ENCODE measurements around the gene CFAP20. TPM values are rescaled to one million over a fixed set of nuclear protein-coding genes. Genes with fewer than 3 reads are reported as not detected.

The CFAP20 gene
- total RNA-seq, 2 experiments from 2014 or later, result 250 to 261 TPM

DNA sequence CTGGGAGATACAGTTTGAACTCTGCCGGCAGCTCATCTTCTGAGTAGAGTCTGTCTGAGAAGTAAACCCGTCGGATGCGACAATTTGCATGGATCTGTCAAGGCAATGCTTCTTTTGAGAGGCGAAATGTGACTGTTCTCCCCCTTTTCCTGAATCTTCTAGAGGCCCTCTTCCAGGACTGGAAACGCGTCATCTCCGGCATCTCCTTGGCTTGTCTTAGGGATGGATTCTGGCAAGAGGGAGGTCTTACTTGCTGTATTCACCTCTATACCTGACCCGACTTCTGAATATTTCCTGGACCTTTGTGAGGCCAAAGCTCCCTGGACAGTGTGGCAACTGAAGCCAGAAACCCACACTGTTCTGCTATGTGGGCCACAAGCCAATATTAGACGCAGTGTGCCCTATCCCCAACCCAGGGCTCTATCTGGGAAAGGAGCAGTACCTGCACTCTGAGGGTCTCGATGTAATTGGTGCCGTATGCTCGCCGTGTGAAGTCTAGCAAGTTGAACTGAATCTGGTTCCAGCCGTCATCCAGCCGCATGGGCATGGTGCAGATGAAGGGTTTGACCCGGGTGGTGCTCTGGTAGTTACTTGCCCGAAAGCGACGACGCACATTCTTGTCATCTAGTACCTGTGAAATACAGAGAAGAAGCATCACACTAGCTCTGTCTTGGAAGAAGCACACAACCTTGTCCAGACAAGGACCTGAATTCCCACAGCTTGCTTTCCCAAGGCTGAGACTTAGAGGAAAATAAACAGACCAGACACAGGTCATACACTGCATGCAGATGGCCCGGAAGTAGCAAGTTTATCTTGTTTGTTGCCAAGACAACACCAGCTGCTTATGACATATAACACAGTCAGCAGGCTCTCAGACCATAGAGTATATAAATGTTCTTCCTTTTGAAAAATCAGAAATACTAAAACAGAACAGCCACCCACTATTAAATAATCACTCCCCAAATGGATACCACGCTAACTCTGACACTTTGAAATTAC, 14.1 kb downstream of the CFAP20 start:
- no peak overlapping the region for H3K27ac ChIP-seq (ENCODE audit: low read depth in 1 of 2, low read length in 2 of 2)
- no peak overlapping the region for H3K4me3 Mint-ChIP-seq
- H3K27ac Mint-ChIP-seq, result no peak overlapping the region
- H3K9me3 Mint-ChIP-seq, result no peaks in the 10 kb centered on the region
- H3K36me3 Mint-ChIP-seq (ENCODE audit: low read depth), result peaks cover 65% of the 10 kb centered on the region
- H3K27me3 ChIP-seq (ENCODE audit: control insufficient read depth in 1 of 2, insufficient read depth in 2 of 2, low read length in 2 of 2), result no peaks in the 10 kb centered on the region
- peaks cover 41% of the 10 kb centered on the region for H3K36me3 ChIP-seq (ENCODE audit: insufficient read depth, low read length)
- H3K4me3 ChIP-seq (ENCODE audit: low read length), result no peak overlapping the region
- H3K27me3 Mint-ChIP-seq, result no peaks in the 10 kb centered on the region
- TF ChIP-seq, protein P1, sequence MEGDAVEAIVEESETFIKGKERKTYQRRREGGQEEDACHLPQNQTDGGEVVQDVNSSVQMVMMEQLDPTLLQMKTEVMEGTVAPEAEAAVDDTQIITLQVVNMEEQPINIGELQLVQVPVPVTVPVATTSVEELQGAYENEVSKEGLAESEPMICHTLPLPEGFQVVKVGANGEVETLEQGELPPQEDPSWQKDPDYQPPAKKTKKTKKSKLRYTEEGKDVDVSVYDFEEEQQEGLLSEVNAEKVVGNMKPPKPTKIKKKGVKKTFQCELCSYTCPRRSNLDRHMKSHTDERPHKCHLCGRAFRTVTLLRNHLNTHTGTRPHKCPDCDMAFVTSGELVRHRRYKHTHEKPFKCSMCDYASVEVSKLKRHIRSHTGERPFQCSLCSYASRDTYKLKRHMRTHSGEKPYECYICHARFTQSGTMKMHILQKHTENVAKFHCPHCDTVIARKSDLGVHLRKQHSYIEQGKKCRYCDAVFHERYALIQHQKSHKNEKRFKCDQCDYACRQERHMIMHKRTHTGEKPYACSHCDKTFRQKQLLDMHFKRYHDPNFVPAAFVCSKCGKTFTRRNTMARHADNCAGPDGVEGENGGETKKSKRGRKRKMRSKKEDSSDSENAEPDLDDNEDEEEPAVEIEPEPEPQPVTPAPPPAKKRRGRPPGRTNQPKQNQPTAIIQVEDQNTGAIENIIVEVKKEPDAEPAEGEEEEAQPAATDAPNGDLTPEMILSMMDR (IDR thresholded peaks at IDR 0.05), result no peak
- ATAC-seq (ENCODE audit: poor library complexity), result no peak
- ChIA-PET CTCF (interaction anchor here (1.4 kb wide), 1 partner anchor 18 kb away, joined by 3 read pairs; no protein-coding TSS in a partner anchor), POLR2A (no interaction called here)
- H3K4me1 ChIP-seq (ENCODE audit: insufficient read depth, low read length), result peaks cover under 1% of the 10 kb centered on the region
- H3K4me1 Mint-ChIP-seq (ENCODE audit: low read depth), result peaks cover 15% of the 10 kb centered on the region
- DNase-seq, result no peak
- intact Hi-C loops (cut with DNase I, micrococcal nuclease), result no loop called here
- H3K9me3 ChIP-seq (ENCODE audit: control insufficient read depth in 1 of 2, insufficient read depth in 1 of 2, low read length in 2 of 2), result no peaks in the 10 kb centered on the region

GRCh38 chr16:58111302-58111627, 17.9 kb downstream of the CFAP20 start:
- Histone ChIP-seq H3K36me3 (ENCODE audit: insufficient read depth, low read length) (peaks cover 31% of the 10 kb centered on the region), H3K4me1 (ENCODE audit: insufficient read depth, low read length) (no peaks in the 10 kb centered on the region), H3K27me3 (ENCODE audit: control insufficient read depth in 1 of 2, insufficient read depth in 2 of 2, low read length in 2 of 2) (no peaks in the 10 kb centered on the region), H3K4me3 (ENCODE audit: low read length) (no peak overlapping the region), H3K9me3 (ENCODE audit: control insufficient read depth in 1 of 2, insufficient read depth in 1 of 2, low read length in 2 of 2) (no peaks in the 10 kb centered on the region), H3K27ac (ENCODE audit: low read depth in 1 of 2, low read length in 2 of 2) (no peak overlapping the region)
- H3K4me1 Mint-ChIP-seq (ENCODE audit: low read depth), result no peaks in the 10 kb centered on the region
- H3K36me3 Mint-ChIP-seq (ENCODE audit: low read depth), result peaks cover 44% of the 10 kb centered on the region
- H3K27ac Mint-ChIP-seq, result no peak overlapping the region
- no peak overlapping the region for H3K4me3 Mint-ChIP-seq
- ATAC-seq (ENCODE audit: poor library complexity), result no peak
- POLR2A ChIA-PET, result no interaction called here
- no peaks in the 10 kb centered on the region for H3K9me3 Mint-ChIP-seq
- CTCF ChIA-PET, result no interaction called here
- no peaks in the 10 kb centered on the region for H3K27me3 Mint-ChIP-seq
- TF ChIP-seq, protein P1 (IDR thresholded peaks at IDR 0.05), result no peak
- intact Hi-C loops (cut with DNase I, micrococcal nuclease), result no loop called here
- no peak for DNase-seq

GRCh38 chr16:58110571-58111301, 18.4 kb downstream of the CFAP20 start:
- no peak overlapping the region for H3K27ac Mint-ChIP-seq
- Histone ChIP-seq H3K4me1 (ENCODE audit: insufficient read depth, low read length) (no peaks in the 10 kb centered on the region), H3K27me3 (ENCODE audit: control insufficient read depth in 1 of 2, insufficient read depth in 2 of 2, low read length in 2 of 2) (no peaks in the 10 kb centered on the region), H3K4me3 (ENCODE audit: low read length) (no peak overlapping the region), H3K36me3 (ENCODE audit: insufficient read depth, low read length) (peaks cover 26% of the 10 kb centered on the region), H3K27ac (ENCODE audit: low read depth in 1 of 2, low read length in 2 of 2) (no peak overlapping the region), H3K9me3 (ENCODE audit: control insufficient read depth in 1 of 2, insufficient read depth in 1 of 2, low read length in 2 of 2) (no peaks in the 10 kb centered on the region)
- DNase-seq, result peak in 1 of 14 experiments; percentile 24
- H3K4me3 Mint-ChIP-seq, result no peak overlapping the region
- no peaks in the 10 kb centered on the region for H3K4me1 Mint-ChIP-seq (ENCODE audit: low read depth)
- ChIA-PET CTCF (interaction anchor here (1.2 to 2.3 kb wide), 2 partner anchors 13 to 17 kb away, joined by 3 to 9 read pairs; no protein-coding TSS in a partner anchor), POLR2A (interaction anchor here (2.1 kb wide), 1 partner anchor 19 kb away, joined by 6 read pairs; the partner anchor contains the start of gene CFAP20)
- no peaks in the 10 kb centered on the region for H3K9me3 Mint-ChIP-seq
- intact Hi-C loops (cut with DNase I, micrococcal nuclease), result no loop called here
- peaks cover 39% of the 10 kb centered on the region for H3K36me3 Mint-ChIP-seq (ENCODE audit: low read depth)
- TF ChIP-seq, protein P1 (IDR thresholded peaks at IDR 0.05), result no peak
- no peaks in the 10 kb centered on the region for H3K27me3 Mint-ChIP-seq
- no peak for ATAC-seq (ENCODE audit: poor library complexity)

Data from CD4-positive, alpha-beta T cell (primary cell).